Ishikawa (cell line): ENCODE measurements around the gene INO80E.

Source experiments
- CEBPB ChIP-seq: IDR thresholded peaks from 2 replicates; pipeline ENCODE4 v1.6.1; 2012
- CREB1 ChIP-seq: IDR thresholded peaks from 2 replicates; pipeline ENCODE4 v1.6.1; 2012; ENCODE audit warnings: low read depth
- EGR1 ChIP-seq: IDR thresholded peaks from 2 replicates; pipeline ENCODE4 v1.6.1; 2012
- EP300 ChIP-seq: IDR thresholded peaks from 2 replicates; pipeline ENCODE4 v1.6.1; 2012; ENCODE audit warnings: borderline replicate concordance
- FOXM1 ChIP-seq: IDR thresholded peaks from 2 replicates; pipeline ENCODE4 v1.6.1; 2012; ENCODE audit warnings: low read depth, borderline replicate concordance
- NFIC ChIP-seq: IDR thresholded peaks from 2 replicates; pipeline ENCODE4 v1.6.1; 2012
- RAD21 ChIP-seq: IDR thresholded peaks from 2 replicates; pipeline ENCODE4 v1.6.1; 2012; ENCODE audit warnings: low read depth
- TAF1 ChIP-seq: IDR thresholded peaks from 2 replicates; pipeline ENCODE4 v1.6.1; 2012; ENCODE audit warnings: low read depth, mild to moderate bottlenecking
- TCF12 ChIP-seq: IDR thresholded peaks from 2 replicates; pipeline ENCODE4 v1.6.1; 2012; ENCODE audit warnings: low read depth
- TEAD4 ChIP-seq: IDR thresholded peaks from 2 replicates; pipeline ENCODE4 v1.6.1; 2012
- YY1 ChIP-seq: IDR thresholded peaks from 2 replicates; pipeline ENCODE4 v1.6.1; 2012; ENCODE audit warnings: low read depth
- ZBTB7A ChIP-seq: IDR thresholded peaks from 2 replicates; pipeline ENCODE4 v1.6.1; 2012; ENCODE audit warnings: low read depth
- TF ChIP-seq, protein P1 (sequence below): IDR thresholded peaks from 2 replicates; pipeline ENCODE4 v1.6.1; 2012
- TF ChIP-seq, protein P2 (sequence below): IDR thresholded peaks from 2 replicates; pipeline ENCODE4 v1.6.1; 2012; ENCODE audit warnings: low read depth, mild to moderate bottlenecking
- TF ChIP-seq, protein P3 (sequence below): IDR thresholded peaks from 2 replicates; pipeline ENCODE4 v1.6.1; 2012

INO80E gene

DNA sequence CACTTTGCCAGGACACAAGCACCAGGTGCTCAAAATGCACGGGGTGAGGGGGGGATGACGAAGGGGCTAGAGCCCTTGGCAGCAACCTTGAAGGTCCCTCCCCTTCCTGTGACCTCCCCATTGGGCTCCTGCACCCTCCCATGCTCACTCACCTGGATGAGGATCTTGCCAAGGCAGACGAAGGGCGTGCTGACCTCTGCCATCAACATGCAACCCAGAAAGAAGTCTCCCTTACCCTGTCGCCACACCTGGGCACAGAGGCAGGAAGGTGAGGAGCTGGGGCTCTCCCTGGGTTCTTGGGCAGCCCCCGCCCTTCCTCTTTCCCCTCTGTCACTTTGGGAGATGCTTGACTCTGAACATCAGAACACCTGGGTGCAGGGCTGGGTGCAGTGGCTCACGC lies 29.5 kb downstream of the INO80E start:
- TF ChIP-seq CEBPB = no peak
- no peak for TF ChIP-seq EP300
- TF ChIP-seq ZBTB7A = no peak
- no peak for TF ChIP-seq YY1
- no peak for TF ChIP-seq TCF12
- TF ChIP-seq, protein P1, sequence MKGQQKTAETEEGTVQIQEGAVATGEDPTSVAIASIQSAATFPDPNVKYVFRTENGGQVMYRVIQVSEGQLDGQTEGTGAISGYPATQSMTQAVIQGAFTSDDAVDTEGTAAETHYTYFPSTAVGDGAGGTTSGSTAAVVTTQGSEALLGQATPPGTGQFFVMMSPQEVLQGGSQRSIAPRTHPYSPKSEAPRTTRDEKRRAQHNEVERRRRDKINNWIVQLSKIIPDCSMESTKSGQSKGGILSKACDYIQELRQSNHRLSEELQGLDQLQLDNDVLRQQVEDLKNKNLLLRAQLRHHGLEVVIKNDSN = no peak
- no peak for TF ChIP-seq CREB1
- TF ChIP-seq TAF1 = no peak
- TF ChIP-seq NFIC = no peak
- no peak for TF ChIP-seq EGR1
- TF ChIP-seq FOXM1 = no peak

DNA sequence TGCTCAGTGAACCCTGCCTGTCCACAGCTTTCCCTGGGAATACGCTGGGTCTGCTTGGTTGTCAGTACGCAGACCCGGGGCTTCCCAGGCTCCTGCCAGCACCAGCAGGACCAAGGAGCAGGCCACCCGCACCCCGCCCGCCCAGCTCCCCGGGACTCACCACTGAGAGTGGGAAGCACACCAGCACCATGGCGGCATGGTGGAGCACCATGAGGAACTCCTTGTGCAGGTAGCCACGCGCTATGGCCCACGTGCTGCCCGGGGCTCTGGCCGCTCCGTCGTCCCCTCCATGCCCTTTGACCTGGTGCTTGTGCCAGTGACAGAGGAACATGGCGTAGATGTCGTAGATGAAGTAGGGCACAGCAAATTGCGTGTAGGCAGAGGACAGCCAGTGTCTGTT lies 30.4 kb downstream of the INO80E start:
- TF ChIP-seq, protein P2, sequence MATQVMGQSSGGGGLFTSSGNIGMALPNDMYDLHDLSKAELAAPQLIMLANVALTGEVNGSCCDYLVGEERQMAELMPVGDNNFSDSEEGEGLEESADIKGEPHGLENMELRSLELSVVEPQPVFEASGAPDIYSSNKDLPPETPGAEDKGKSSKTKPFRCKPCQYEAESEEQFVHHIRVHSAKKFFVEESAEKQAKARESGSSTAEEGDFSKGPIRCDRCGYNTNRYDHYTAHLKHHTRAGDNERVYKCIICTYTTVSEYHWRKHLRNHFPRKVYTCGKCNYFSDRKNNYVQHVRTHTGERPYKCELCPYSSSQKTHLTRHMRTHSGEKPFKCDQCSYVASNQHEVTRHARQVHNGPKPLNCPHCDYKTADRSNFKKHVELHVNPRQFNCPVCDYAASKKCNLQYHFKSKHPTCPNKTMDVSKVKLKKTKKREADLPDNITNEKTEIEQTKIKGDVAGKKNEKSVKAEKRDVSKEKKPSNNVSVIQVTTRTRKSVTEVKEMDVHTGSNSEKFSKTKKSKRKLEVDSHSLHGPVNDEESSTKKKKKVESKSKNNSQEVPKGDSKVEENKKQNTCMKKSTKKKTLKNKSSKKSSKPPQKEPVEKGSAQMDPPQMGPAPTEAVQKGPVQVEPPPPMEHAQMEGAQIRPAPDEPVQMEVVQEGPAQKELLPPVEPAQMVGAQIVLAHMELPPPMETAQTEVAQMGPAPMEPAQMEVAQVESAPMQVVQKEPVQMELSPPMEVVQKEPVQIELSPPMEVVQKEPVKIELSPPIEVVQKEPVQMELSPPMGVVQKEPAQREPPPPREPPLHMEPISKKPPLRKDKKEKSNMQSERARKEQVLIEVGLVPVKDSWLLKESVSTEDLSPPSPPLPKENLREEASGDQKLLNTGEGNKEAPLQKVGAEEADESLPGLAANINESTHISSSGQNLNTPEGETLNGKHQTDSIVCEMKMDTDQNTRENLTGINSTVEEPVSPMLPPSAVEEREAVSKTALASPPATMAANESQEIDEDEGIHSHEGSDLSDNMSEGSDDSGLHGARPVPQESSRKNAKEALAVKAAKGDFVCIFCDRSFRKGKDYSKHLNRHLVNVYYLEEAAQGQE = no peak

DNA sequence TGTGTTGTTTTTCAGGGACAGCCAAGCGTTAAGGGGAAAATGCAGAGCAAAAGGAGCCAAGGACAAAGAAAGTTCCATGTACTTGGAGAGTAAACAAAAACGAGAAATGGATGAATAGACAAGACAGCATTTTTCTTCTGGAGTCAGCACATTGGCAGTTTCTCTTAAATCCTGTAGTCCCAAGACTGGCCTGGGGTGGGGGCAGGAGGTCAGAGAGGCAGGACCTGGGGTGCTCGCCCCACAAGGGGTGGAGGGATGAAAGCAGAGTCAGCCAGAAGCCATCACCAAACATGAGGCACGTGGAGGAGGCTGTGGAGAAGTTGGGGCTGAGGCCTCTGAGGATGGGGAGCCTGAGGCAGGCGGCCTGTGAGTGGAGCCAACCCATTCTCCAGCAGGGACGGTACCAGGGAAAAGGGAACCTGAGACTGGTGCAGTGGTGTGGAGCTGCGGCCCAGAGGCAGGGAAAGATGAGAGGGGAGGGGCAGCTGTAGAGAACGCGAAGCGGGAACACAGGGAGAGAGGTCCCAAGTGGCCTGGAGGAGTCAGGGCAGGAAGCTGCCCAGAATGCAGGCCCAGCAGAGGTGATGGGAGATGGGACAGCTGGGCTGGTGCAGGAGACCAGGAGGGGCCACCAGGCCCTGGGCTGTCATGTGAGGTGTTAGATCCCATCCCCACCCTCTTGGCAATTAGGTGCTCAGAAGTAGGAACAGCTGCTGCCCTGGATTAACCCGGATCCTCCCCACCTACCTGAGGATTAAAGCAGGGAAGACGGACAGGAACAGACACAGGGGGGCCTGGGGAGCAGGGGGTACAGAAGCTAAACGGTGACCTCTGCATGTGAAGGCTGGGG lies 31.8 kb downstream of the INO80E start:
- TF ChIP-seq CEBPB (no peak), RAD21 (no peak), FOXM1 (no peak), EGR1 (no peak), TCF12 (no peak), EP300 (no peak), YY1 (no peak), TAF1 (no peak), TEAD4 (no peak), CREB1 (no peak), NFIC (no peak), ZBTB7A (no peak)
- TF ChIP-seq, protein P2 = no peak
- TF ChIP-seq, protein P3, sequence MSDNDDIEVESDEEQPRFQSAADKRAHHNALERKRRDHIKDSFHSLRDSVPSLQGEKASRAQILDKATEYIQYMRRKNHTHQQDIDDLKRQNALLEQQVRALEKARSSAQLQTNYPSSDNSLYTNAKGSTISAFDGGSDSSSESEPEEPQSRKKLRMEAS = no peak
- TF ChIP-seq, protein P1 = no peak

DNA sequence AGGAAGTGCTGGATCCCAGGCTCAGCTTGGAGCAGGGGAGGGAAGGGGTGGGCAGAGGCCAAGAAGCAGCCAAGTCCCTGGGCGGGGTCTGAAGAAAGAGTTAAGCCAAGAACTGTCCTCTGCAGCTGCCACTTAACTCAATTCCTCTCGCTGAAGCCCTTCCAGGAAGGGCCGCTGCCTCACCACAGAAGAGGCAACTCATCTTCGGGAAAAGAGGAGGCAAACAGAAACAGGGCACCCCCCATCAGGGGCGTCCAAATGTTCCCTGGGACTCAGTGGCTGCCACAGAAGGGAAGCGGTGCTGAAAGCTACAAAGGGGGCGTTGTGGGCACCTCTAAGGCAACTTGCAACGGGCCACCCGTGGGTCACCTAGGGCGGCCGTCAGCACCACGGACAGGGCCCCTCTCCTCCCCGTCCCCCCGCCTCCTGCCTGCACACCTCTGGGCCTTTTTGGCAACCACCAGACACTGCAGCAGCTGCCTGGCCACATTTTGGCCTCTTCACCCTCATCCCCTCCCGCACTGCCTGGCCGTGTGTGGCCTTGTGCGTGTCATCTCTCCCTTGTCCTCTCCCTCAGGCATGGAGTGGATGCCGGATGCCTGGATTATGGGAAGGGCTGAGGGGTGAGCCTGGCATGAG lies 32.5 kb downstream of the INO80E start:
- TF ChIP-seq, protein P3 = no peak
- TF ChIP-seq TCF12 = 0 out of 2 replicates have a peak, but pooled peaks have one; percentile 16
- no peak for TF ChIP-seq ZBTB7A
- TF ChIP-seq TEAD4 = no peak
- TF ChIP-seq, protein P1 = no peak
- TF ChIP-seq RAD21 = no peak
- TF ChIP-seq TAF1 = no peak
- no peak for TF ChIP-seq EP300
- TF ChIP-seq EGR1 = no peak
- TF ChIP-seq CEBPB = no peak
- no peak for TF ChIP-seq CREB1
- TF ChIP-seq, protein P2 = peak; percentile 97
- peak; percentile 23; the same call in 1 of the 2 replicates for TF ChIP-seq NFIC
- TF ChIP-seq YY1 = 0 out of 2 replicates have a peak, but pooled peaks have one; percentile 46
- TF ChIP-seq FOXM1 = no peak
